Superior temporal gyrus (tissue), 1 donor: ENCODE data around the gene MORN1.

Experiments used
- DNase-seq: peaks from one replicate; pipeline ENCODE4 v3.0.0-alpha.2; 2016; ENCODE audit errors: extremely low spot score

The MORN1 gene

DNA sequence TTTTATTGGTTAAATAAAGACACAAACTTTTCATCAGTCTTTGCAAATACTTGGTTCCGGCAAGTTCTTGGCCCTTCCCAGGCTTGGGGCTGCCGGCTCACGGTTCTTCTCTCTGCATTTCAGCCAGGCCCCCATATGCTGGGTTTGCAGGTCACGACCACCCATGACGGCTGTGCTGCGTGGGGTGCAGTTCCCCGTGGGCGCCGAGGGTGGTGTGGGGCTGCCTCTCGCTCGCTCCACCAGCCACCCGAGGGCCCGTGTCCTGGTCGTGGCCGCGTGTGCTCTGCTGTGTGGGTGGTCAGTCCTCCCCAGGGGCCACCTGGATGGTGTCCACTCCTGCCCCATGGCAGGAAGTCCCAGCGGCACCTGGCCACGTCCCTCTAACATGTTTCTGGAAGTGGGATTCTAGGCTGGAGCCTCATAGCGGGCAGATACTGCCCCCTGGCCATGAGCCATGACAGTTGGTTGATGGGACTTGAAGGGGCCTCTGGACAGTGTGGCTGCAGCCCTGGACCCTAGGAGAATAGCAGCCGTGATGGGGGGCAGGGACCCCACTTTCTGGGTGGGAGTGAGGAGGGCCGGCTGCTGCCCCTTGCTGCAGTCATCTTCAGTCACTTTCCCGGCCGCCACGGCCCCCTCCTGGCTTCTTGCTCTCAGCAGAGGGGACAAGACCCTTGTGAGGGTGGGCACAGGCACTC is 117.0 kb downstream of the MORN1 start:
- DNase-seq: no peak

GRCh38 chr1:2273401-2274090 is 117.8 kb downstream of the MORN1 start:
- no peak for DNase-seq

DNA sequence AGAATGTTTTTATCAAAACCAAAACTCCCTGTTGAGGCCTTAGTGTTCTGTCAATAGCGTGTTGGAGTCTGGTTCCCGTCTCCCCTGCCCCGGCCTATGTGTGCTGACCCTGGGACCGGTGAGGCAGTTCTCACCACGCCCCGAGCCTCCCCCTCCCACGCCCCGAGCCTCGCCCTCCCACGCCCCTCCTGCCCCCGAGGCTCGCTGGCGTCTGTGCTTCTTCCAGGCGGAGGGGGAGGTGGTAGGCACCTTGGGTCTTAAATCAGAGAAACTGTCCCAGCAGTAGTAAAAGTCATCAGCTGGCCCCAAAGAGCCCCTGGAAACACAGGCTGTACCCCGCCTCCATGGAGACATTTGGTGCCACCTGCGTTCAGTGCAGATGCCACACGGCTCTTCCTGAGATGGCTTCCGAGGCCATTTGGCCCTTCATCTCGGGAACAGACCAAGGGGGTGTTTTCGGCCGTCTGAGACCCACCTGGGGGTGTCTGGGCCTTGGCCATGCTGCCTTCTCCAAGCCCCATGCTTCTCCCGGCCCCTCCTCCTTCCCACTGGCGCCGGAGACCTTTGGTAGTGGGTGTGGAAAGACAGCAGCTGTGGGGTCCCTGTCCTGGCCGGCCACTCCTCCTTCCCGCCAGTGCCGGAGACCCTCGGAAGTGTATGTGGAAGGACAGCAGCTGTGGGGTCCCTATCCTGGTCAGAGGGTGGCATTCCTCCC is 118.5 kb downstream of the MORN1 start:
- DNase-seq: no peak

GRCh38 chr1:2271841-2272655 is 119.3 kb downstream of the MORN1 start:
- DNase-seq: no peak
